A549 (cell line): Measurements from ENCODE around the gene GCDH.

Source experiments
- POLR2A ChIP-seq: IDR thresholded peaks from 2 replicates; pipeline ENCODE4 v1.6.1; 2012; ENCODE audit warnings: mild to moderate bottlenecking, low read length
- RAD21 ChIP-seq, 2 experiments: fragments of >200 bp in 1 of 2; sonication (Bioruptor Twin) in 1 of 2; formaldehyde crosslinking in 1 of 2; IDR thresholded peaks in 1 of 2; conservative IDR thresholded peaks in 1 of 2; 2 replicates in 1 of 2; 3 replicates in 1 of 2; pipeline ENCODE4 v1.6.1; 2012 to 2018; ENCODE audit warnings: inconsistent platforms in 1 of 2
- TF ChIP-seq, protein P1 (sequence below): fragments of >200 bp; sonication (Bioruptor Twin); formaldehyde crosslinking; IDR thresholded peaks from 3 replicates; pipeline ENCODE4 v1.5.1; 2016

DNA sequence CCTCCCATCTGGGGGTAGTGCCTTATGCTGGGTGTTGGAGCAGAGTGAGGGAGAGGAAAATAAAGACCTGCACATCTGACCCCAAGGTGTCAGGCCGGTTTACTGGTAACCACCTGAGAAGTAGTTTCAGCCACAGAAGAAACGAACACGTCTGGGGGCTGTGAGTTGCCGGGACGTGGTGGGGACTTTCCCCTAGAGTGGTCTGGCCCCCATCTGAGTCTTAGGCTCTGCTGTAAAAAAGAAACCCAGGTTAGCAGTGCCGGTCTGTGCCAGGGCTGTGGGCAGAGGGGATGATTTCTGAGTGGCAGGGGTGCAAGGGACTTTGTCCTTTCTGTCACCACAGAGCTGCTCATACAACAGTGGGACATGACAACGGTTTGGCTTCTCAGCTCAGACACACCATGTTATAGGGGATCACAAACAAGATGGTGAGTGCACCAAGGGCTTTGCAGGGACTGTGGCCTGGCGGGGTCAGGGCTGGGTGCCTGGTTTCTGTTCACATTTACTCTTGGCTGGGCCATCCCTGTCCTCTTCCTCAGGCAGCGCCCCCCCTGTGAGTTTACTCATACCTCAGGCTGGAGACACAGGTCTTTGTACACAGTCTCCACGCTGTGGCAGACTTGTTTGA, 9.0 kb downstream of the GCDH start:
- TF ChIP-seq, protein P1, sequence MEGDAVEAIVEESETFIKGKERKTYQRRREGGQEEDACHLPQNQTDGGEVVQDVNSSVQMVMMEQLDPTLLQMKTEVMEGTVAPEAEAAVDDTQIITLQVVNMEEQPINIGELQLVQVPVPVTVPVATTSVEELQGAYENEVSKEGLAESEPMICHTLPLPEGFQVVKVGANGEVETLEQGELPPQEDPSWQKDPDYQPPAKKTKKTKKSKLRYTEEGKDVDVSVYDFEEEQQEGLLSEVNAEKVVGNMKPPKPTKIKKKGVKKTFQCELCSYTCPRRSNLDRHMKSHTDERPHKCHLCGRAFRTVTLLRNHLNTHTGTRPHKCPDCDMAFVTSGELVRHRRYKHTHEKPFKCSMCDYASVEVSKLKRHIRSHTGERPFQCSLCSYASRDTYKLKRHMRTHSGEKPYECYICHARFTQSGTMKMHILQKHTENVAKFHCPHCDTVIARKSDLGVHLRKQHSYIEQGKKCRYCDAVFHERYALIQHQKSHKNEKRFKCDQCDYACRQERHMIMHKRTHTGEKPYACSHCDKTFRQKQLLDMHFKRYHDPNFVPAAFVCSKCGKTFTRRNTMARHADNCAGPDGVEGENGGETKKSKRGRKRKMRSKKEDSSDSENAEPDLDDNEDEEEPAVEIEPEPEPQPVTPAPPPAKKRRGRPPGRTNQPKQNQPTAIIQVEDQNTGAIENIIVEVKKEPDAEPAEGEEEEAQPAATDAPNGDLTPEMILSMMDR: no peak
- TF ChIP-seq POLR2A (no peak), RAD21 (conservative IDR thresholded peaks at IDR 0.05 in 1 of 2, IDR thresholded peaks at IDR 0.05 in 1 of 2) (no peak)
